Body of pancreas (tissue), 4 donors: Measurements from ENCODE around the gene SLC25A40. TPM values are rescaled to one million over a fixed set of nuclear protein-coding genes. Genes with fewer than 3 reads are reported as not detected.
"Not testable (repeated sequence)": the region's sequence is repeated elsewhere in the genome, so short reads cannot be mapped to it uniquely, and the experiment has no call there.

Source experiments
- ATAC-seq: fragments of 150-250 bp; one replicate; pipeline ENCODE4 v1.9.1; 2016
- DNase-seq, 4 donors: peaks; one replicate each; pipeline ENCODE4 v3.0.0-alpha.2; 2019
- H3K27ac ChIP-seq, 4 donors: fragments of 200-600 bp; sonication (generic); 1 replicate in 3 of 4; 2 replicates in 1 of 4; pipeline versions ENCODE4 v1.5.1 to v1.6.1; 2016 to 2019; ENCODE audit warnings: mild to moderate bottlenecking in 1 of 4, mixed read lengths in 1 of 4, moderate library complexity in 1 of 4
- H3K27me3 ChIP-seq, 2 donors: fragments of 200-600 bp; sonication (generic); one replicate each; pipeline ENCODE4 v1.6.0; 2016; ENCODE audit warnings: mild to moderate bottlenecking in 1 of 2
- H3K36me3 ChIP-seq, 2 donors: fragments of 200-600 bp; sonication (generic); replicated peaks in 1 of 2; 2 replicates each; pipeline ENCODE4 v1.5.1; 2016; ENCODE audit warnings: low read depth in 2 of 2; ENCODE audit not compliant: insufficient read depth in 1 of 2
- H3K4me1 ChIP-seq: fragments of 200-600 bp; sonication (generic); one replicate; pipeline ENCODE4 v1.6.0; 2016
- H3K4me3 ChIP-seq, 2 donors: fragments of 200-600 bp; sonication (generic); 1 replicate in 1 of 2; 2 replicates in 1 of 2; pipeline ENCODE4 v1.5.1; 2016 to 2019
- H3K9me3 ChIP-seq, 3 donors: fragments of 200-600 bp; sonication (generic); 1 replicate in 2 of 3; 2 replicates in 1 of 3; pipeline ENCODE4 v1.5.1; 2016
- CTCF ChIP-seq, 7 experiments: fragments of 450-650 bp in 4 of 7; fragments of 200-600 bp in 3 of 7; sonication (generic) in 3 of 7; IDR thresholded peaks; one replicate each; pipeline ENCODE4 v1.5.1; 2016 to 2019; ENCODE audit warnings: antibody characterized with exemption in 7 of 7
- POLR2A ChIP-seq, 3 donors: fragments of 450-650 bp; IDR thresholded peaks; one replicate each; pipeline ENCODE4 v1.6.1; 2016; ENCODE audit warnings: antibody characterized with exemption in 3 of 3, mild to moderate bottlenecking in 2 of 3
- WGBS, 2 donors: methylation state at CpG; one replicate each; pipeline ENCODE4 v1.1.5; 2017; 5-methylcytosine and 5-hydroxymethylcytosine counted together
- intact Hi-C: fragments of 100-400 bp; cut with DNase I; formaldehyde crosslinking; loops from one replicate; pipeline ENCODE4 v1.15.1; 2023
- total RNA-seq, 2 donors: library from RNA; depleted of rRNA; stranded (reverse); fragments of >200 nt; gene quantifications; one replicate each; pipeline ENCODE4 v1.1.0, GENCODE V29; 2016

The SLC25A40 gene
- total RNA-seq, 2 donors from 2014 or later, result 11.2 to 33.3 TPM

GRCh38 chr7:87852306-87852705 is 23.9 kb downstream of the SLC25A40 start:
- ATAC-seq (no peak), DNase-seq (no peak)
- intact Hi-C loops, result no loop called here
- no peaks in the 10 kb centered on the region for H3K27me3 ChIP-seq
- TF ChIP-seq CTCF (IDR thresholded peaks at IDR 0.05), result no peak
- no peak for TF ChIP-seq POLR2A (IDR thresholded peaks at IDR 0.05)
- H3K36me3 ChIP-seq, result no peaks in the 10 kb centered on the region
- no peaks in the 10 kb centered on the region for H3K4me1 ChIP-seq
- H3K27ac ChIP-seq, result no peak overlapping the region
- H3K4me3 ChIP-seq, result no peak overlapping the region
- 85 to 93% methylated on average over 6 of the region's 6 CpGs for WGBS, 2 donors
- no peaks in the 10 kb centered on the region for H3K9me3 ChIP-seq

GRCh38 chr7:87850836-87851593 is 25.1 kb downstream of the SLC25A40 start:
- H3K4me3 ChIP-seq, result no peak overlapping the region
- TF ChIP-seq POLR2A (IDR thresholded peaks at IDR 0.05) (no peak), CTCF (IDR thresholded peaks at IDR 0.05) (no peak)
- no peak for ATAC-seq
- DNase-seq, result no peak
- H3K27ac ChIP-seq, result no peak overlapping the region
- no peaks in the 10 kb centered on the region for H3K27me3 ChIP-seq
- no peaks in the 10 kb centered on the region for H3K36me3 ChIP-seq
- H3K9me3 ChIP-seq, result no peaks in the 10 kb centered on the region
- intact Hi-C loops, result no loop called here
- WGBS, 2 donors, result 81 to 87% methylated on average over 1 of the region's 1 CpG
- H3K4me1 ChIP-seq, result no peaks in the 10 kb centered on the region

GRCh38 chr7:87837597-87837996 is 38.6 kb downstream of the SLC25A40 start:
- Histone ChIP-seq H3K9me3 (no peaks in the 10 kb centered on the region), H3K4me1 (no peaks in the 10 kb centered on the region), H3K36me3 (no peaks in the 10 kb centered on the region), H3K4me3 (no peak overlapping the region), H3K27me3 (no peaks in the 10 kb centered on the region), H3K27ac (no peak overlapping the region)
- 30 to 34% methylated on average over 1 of the region's 1 CpG for WGBS, 2 donors
- intact Hi-C loops, result no loop called here
- TF ChIP-seq CTCF (IDR thresholded peaks at IDR 0.05), result no peak
- no peak for TF ChIP-seq POLR2A (IDR thresholded peaks at IDR 0.05)
- DNase-seq, result no peak
- ATAC-seq, result no peak

- no peaks in the 10 kb centered on the region for H3K36me3 ChIP-seq
- H3K4me1 ChIP-seq, result no peaks in the 10 kb centered on the region
- DNase-seq (no peak), ATAC-seq (no peak)
- intact Hi-C loops, result no loop called here
- no peaks in the 10 kb centered on the region for H3K9me3 ChIP-seq
- H3K27me3 ChIP-seq, result no peaks in the 10 kb centered on the region
- TF ChIP-seq CTCF (IDR thresholded peaks at IDR 0.05) (no peak), POLR2A (IDR thresholded peaks at IDR 0.05) (no peak)
- H3K4me3 ChIP-seq, result no peak overlapping the region
- 70 to 84% methylated on average over 1 of the region's 1 CpG for WGBS, 2 donors
- H3K27ac ChIP-seq, result no peak overlapping the region
Measured at GRCh38 chr7:87833130-87833529, 43.0 kb downstream of the SLC25A40 start.

GRCh38 chr7:87831097-87831496 is 45.1 kb downstream of the SLC25A40 start:
- intact Hi-C loops, result no loop called here
- H3K4me3 ChIP-seq, result no peak overlapping the region
- no peaks in the 10 kb centered on the region for H3K27me3 ChIP-seq
- 94 to 100% methylated on average over 1 of the region's 1 CpG for WGBS, 2 donors
- H3K9me3 ChIP-seq, result peaks cover 0 to under 1% (median 0%) of the 10 kb centered on the region in 3 donors
- ATAC-seq, result no peak
- DNase-seq, result no peak
- H3K36me3 ChIP-seq, result no peaks in the 10 kb centered on the region
- H3K4me1 ChIP-seq, result no peaks in the 10 kb centered on the region
- H3K27ac ChIP-seq, result no peak overlapping the region
- TF ChIP-seq CTCF (IDR thresholded peaks at IDR 0.05) (no peak), POLR2A (IDR thresholded peaks at IDR 0.05) (no peak)

- DNase-seq, intact Hi-C loops, H3K4me3 ChIP-seq, H3K27ac ChIP-seq, H3K4me1 ChIP-seq, ATAC-seq, H3K27me3 ChIP-seq, H3K36me3 ChIP-seq: not testable (repeated sequence)
- peaks cover 0 to 13% (median 0%) of the 10 kb centered on the region in 3 donors for H3K9me3 ChIP-seq
- 81 to 88% methylated on average over 1 of the region's 1 CpG for WGBS, 2 donors
Measured at GRCh38 chr7:87828383-87828782, 47.8 kb downstream of the SLC25A40 start.

- intact Hi-C loops, H3K27ac ChIP-seq, H3K36me3 ChIP-seq, ATAC-seq, DNase-seq, H3K4me1 ChIP-seq, H3K4me3 ChIP-seq, H3K27me3 ChIP-seq: not testable (repeated sequence)
- 87% methylated on average over 2 of the region's 2 CpGs; no CpG with 5 or more reads in 1 of the 2 donors for WGBS, 2 donors
- peaks cover 0 to 13% (median 0%) of the 10 kb centered on the region in 3 donors for H3K9me3 ChIP-seq
Measured at GRCh38 chr7:87825369-87825768, 50.8 kb downstream of the SLC25A40 start.
